ENCODE results near the gene ZBTB14.

The ZBTB14 gene

DNA sequence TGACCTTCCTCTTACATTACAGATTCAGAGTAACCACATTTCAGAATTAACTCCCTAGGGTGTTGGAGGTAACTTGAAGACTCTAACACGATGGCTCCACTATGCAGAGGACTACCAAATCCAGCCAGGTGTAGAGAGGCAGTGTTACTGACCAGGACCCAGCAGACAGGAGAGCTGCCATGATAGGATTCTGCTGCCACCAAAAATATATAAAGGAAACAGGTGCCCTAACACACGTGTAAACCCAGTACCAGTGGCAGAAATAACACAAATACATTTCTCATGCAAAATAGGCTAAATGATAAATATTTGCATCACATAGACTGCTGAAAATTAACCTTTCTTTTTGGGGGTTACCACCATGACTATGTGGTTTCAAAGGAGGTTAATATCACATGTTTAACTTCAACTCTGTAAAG, 7.0 kb downstream of the ZBTB14 start:
- no peak for DNase-seq (ENCODE audit: extremely low read depth, low read depth)
- TF ChIP-seq, protein P1, sequence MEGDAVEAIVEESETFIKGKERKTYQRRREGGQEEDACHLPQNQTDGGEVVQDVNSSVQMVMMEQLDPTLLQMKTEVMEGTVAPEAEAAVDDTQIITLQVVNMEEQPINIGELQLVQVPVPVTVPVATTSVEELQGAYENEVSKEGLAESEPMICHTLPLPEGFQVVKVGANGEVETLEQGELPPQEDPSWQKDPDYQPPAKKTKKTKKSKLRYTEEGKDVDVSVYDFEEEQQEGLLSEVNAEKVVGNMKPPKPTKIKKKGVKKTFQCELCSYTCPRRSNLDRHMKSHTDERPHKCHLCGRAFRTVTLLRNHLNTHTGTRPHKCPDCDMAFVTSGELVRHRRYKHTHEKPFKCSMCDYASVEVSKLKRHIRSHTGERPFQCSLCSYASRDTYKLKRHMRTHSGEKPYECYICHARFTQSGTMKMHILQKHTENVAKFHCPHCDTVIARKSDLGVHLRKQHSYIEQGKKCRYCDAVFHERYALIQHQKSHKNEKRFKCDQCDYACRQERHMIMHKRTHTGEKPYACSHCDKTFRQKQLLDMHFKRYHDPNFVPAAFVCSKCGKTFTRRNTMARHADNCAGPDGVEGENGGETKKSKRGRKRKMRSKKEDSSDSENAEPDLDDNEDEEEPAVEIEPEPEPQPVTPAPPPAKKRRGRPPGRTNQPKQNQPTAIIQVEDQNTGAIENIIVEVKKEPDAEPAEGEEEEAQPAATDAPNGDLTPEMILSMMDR (IDR thresholded peaks at IDR 0.05; ENCODE audit: low read depth, low read length), result no peak

DNA sequence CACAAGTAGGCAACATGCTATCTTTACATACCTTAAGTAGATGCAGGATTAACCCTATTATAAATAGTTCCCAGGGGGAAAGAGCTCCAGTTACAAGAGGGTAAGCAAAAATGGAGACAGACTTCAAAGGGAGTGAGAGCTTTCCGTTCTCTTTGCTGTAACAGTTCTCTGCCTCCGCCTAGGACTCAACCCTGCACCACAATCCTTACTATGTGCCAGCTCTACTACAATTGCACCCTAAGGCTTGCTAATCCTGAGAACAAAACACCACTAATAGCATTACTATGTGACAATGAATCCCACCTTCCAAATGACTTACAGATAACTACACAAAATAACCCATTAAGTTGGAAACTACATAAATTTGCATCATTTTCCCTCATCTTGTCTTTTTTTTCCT, 7.7 kb downstream of the ZBTB14 start:
- no peak for DNase-seq (ENCODE audit: extremely low read depth, low read depth)
- TF ChIP-seq, protein P1 (IDR thresholded peaks at IDR 0.05; ENCODE audit: low read depth, low read length), result no peak

DNA sequence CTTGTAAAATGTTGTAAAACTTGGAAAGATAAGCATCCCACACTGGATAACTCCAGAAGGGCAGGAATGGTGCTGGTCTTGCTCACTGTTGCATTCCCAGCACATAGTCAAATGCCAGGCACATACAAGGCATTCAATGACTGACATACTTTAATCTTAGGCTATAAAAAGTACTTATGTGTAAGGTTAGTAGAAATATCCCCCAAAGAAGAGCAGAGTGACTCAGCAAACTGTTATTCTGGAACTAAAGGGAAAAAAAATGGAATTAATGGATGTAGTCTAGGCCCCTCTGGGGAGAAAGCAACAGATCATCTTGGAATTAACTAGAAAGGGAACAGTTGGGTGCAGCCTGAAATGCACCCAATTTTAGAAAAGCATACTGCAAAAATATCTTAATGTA, 9.0 kb downstream of the ZBTB14 start:
- no peak for DNase-seq (ENCODE audit: extremely low read depth, low read depth)
- TF ChIP-seq, protein P1 (IDR thresholded peaks at IDR 0.05; ENCODE audit: low read depth, low read length), result no peak

GRCh38 chr18:5285326-5285725, 10.2 kb downstream of the ZBTB14 start:
- no peak for DNase-seq (ENCODE audit: extremely low read depth, low read depth)

DNA sequence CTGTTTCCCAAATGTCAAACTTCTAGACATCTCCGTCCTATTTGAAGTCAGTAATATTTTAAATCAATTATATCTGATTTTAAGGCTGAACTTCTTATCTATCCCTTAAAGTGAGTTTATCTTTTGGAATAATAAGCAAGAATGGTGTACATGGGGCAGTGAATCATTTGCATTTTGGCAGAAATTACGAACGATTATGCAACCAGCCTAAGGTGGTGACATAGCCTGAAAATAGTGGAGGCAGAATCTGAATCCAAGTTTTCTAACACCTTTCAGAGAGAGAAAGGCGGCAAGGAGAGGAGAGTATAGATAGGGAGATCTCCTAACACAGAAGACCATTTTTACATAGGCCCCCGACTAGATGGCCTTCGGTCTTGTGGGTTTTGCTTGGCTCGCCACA, 10.7 kb downstream of the ZBTB14 start:
- DNase-seq (ENCODE audit: extremely low read depth, low read depth), result no peak
- TF ChIP-seq, protein P1 (IDR thresholded peaks at IDR 0.05; ENCODE audit: low read depth, low read length), result no peak

More at GRCh38 chr18:5285326-5285725, 10.2 kb downstream of the ZBTB14 start:
- TF ChIP-seq, protein P1 (IDR thresholded peaks at IDR 0.05; ENCODE audit: low read depth, low read length), result no peak

GRCh38 chr18:5282770-5283169, 12.8 kb downstream of the ZBTB14 start:
- TF ChIP-seq, protein P1 (IDR thresholded peaks at IDR 0.05; ENCODE audit: low read depth, low read length), result no peak

GRCh38 chr18:5276947-5277346, 18.6 kb downstream of the ZBTB14 start:
- TF ChIP-seq, protein P1 (IDR thresholded peaks at IDR 0.05; ENCODE audit: low read depth, low read length), result no peak

More at GRCh38 chr18:5282770-5283169, 12.8 kb downstream of the ZBTB14 start:
- DNase-seq (ENCODE audit: extremely low read depth, low read depth), result no peak

More at GRCh38 chr18:5276947-5277346, 18.6 kb downstream of the ZBTB14 start:
- no peak for DNase-seq (ENCODE audit: extremely low read depth, low read depth)

Measured in AG09319 (cell line).